Natural killer cell (primary cell): ENCODE measurements around the gene DNAH12. TPM values are rescaled to one million over a fixed set of nuclear protein-coding genes. Genes with fewer than 3 reads are reported as not detected.
"Not testable (repeated sequence)": the region's sequence is repeated elsewhere in the genome, so short reads cannot be mapped to it uniquely, and the experiment has no call there.

Experiments used
- ATAC-seq, 3 donors: fragments of 150-1000 bp in 2 of 3; fragments of 200-7000 bp in 1 of 3; cut with Tn5 transposase; 1 replicate in 1 of 3; 2 replicates in 2 of 3; pipeline ENCODE4 v1.10.0; 2021; ENCODE audit warnings: mild to moderate bottlenecking in 2 of 3, moderate library complexity in 2 of 3
- DNase-seq, 2 donors: peaks; one replicate each; pipeline versions ENCODE4 v3.0.0 to v3.0.0-alpha.2; 2013 to 2021; ENCODE audit warnings: mixed read lengths in 1 of 2
- H3K27ac ChIP-seq: one replicate; pipeline ENCODE4 v1.5.1; 2013; ENCODE audit warnings: mild to moderate bottlenecking, low read length
- H3K27me3 ChIP-seq: one replicate; pipeline ENCODE4 v1.6.1; 2013; ENCODE audit warnings: low read length; ENCODE audit not compliant: control insufficient read depth, insufficient read depth
- H3K36me3 ChIP-seq: one replicate; pipeline ENCODE4 v1.6.1; 2013; ENCODE audit warnings: low read length; ENCODE audit not compliant: control insufficient read depth, insufficient read depth
- H3K4me1 ChIP-seq: one replicate; pipeline ENCODE4 v1.6.1; 2013; ENCODE audit warnings: low read length; ENCODE audit not compliant: control insufficient read depth, insufficient read depth
- H3K4me3 ChIP-seq: one replicate; pipeline ENCODE4 v1.5.1; 2013; ENCODE audit warnings: low read length
- H3K9me3 ChIP-seq: one replicate; pipeline ENCODE4 v1.6.1; 2013; ENCODE audit warnings: low read length; ENCODE audit not compliant: control insufficient read depth, insufficient read depth
- H3K27ac Mint-ChIP-seq, 2 donors: one replicate each; pipeline ENCODE4 v1.8.0; 2022; ENCODE audit warnings: mild to moderate bottlenecking in 2 of 2, mixed read lengths in 2 of 2, moderate library complexity in 1 of 2
- H3K27me3 Mint-ChIP-seq, 2 donors: one replicate each; pipeline ENCODE4 v1.8.0; 2022; ENCODE audit warnings: low read depth in 2 of 2, mixed read lengths in 2 of 2
- H3K36me3 Mint-ChIP-seq: one replicate; pipeline ENCODE4 v1.8.0; 2022; ENCODE audit warnings: mixed read lengths
- H3K4me1 Mint-ChIP-seq, 2 donors: one replicate each; pipeline ENCODE4 v1.8.0; 2022; ENCODE audit warnings: mixed read lengths in 2 of 2
- H3K4me3 Mint-ChIP-seq: one replicate; pipeline ENCODE4 v1.8.0; 2022; ENCODE audit warnings: mild to moderate bottlenecking, moderate library complexity, mixed read lengths
- H3K9me3 Mint-ChIP-seq, 2 donors: one replicate each; pipeline ENCODE4 v1.8.0; 2022; ENCODE audit warnings: mixed read lengths in 2 of 2
- CTCF ChIP-seq: fragments of 200-600 bp; IDR thresholded peaks from one replicate; pipeline ENCODE4 v1.8.0; 2022; ENCODE audit warnings: antibody characterized with exemption
- WGBS: methylation state at CpG from one replicate; pipeline ENCODE4 v1.1.7; 2013; ENCODE audit warnings: missing lambda C conversion rate; ENCODE audit not compliant: insufficient coverage; 5-methylcytosine and 5-hydroxymethylcytosine counted together
- intact Hi-C: fragments of 100-400 bp; cut with micrococcal nuclease; formaldehyde crosslinking; loops from one replicate; pipeline ENCODE4 v1.14.2; 2022
- total RNA-seq, 4 donors: library from RNA; stranded (reverse); fragments of 120-200 nt in 1 of 4; gene quantifications; one replicate each; pipeline versions ENCODE4 v1.2.3 to v1.2.4, GENCODE V29; 2013 to 2022

DNAH12 gene
- total RNA-seq, 3 donors from 2014 or later (not counting 1 experiment from before 2014, with no cell fraction given), result 0.11 to 0.30 (median 0.21) TPM

DNA sequence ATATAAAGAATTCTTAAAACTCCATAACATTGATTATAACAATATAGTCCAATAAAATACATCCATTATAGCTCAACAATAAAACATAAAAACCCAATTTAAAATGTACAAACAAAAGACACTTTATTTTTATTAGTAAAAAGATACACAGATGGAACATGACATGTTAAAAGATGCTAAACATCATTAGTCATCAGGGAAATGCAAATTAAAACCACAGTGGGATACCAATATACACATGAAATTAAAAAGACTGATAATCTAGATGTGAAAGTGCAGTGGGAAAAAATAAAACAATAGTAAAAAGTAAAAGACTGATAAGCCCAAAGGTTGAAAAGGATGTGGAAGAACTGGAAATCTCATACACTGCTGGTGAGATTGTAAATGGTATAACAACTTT lies 46.2 kb downstream of the DNAH12 start:
- no peaks in the 10 kb centered on the region for H3K36me3 Mint-ChIP-seq
- intact Hi-C loops, result no loop called here
- Histone ChIP-seq H3K27me3 (no peaks in the 10 kb centered on the region), H3K9me3 (no peaks in the 10 kb centered on the region), H3K4me3 (no peak overlapping the region), H3K4me1 (no peaks in the 10 kb centered on the region), H3K27ac (no peak overlapping the region), H3K36me3 (no peaks in the 10 kb centered on the region)
- ATAC-seq (no peak), DNase-seq (no peak)
- no peaks in the 10 kb centered on the region for H3K4me1 Mint-ChIP-seq
- no peaks in the 10 kb centered on the region for H3K9me3 Mint-ChIP-seq
- peaks cover 3 to 13% of the 10 kb centered on the region in 2 donors for H3K27me3 Mint-ChIP-seq
- H3K27ac Mint-ChIP-seq, result no peak overlapping the region
- no peak for TF ChIP-seq CTCF
- no peak overlapping the region for H3K4me3 Mint-ChIP-seq

- Mint-ChIP-seq H3K27me3 (peaks cover 0 to 18% of the 10 kb centered on the region in 2 donors), H3K4me3 (no peak overlapping the region), H3K4me1 (no peaks in the 10 kb centered on the region), H3K9me3 (peaks cover 0 to 3% of the 10 kb centered on the region in 2 donors), H3K27ac (no peak overlapping the region), H3K36me3 (peaks cover 3% of the 10 kb centered on the region)
- Histone ChIP-seq H3K27me3 (no peaks in the 10 kb centered on the region), H3K27ac (no peak overlapping the region), H3K9me3 (no peaks in the 10 kb centered on the region), H3K4me1 (no peaks in the 10 kb centered on the region), H3K4me3 (no peak overlapping the region), H3K36me3 (no peaks in the 10 kb centered on the region)
- TF ChIP-seq CTCF, result no peak
- DNase-seq (no peak), ATAC-seq (no peak)
- intact Hi-C loops, result no loop called here
- 88% methylated on average over 1 of the region's 1 CpG for WGBS
These were observed 59.6 kb downstream of the DNAH12 start for GRCh38 chr3:57484563-57484962.

- H3K4me1 Mint-ChIP-seq, intact Hi-C loops, H3K27ac ChIP-seq, H3K9me3 ChIP-seq, DNase-seq, H3K36me3 Mint-ChIP-seq, H3K36me3 ChIP-seq, H3K4me3 ChIP-seq, H3K27ac Mint-ChIP-seq, H3K9me3 Mint-ChIP-seq, H3K27me3 ChIP-seq, H3K4me3 Mint-ChIP-seq, H3K4me1 ChIP-seq, ATAC-seq: not testable (repeated sequence)
- peaks cover 2 to 14% of the 10 kb centered on the region in 2 donors for H3K27me3 Mint-ChIP-seq
- 96% methylated on average over 13 of the region's 13 CpGs for WGBS
These were observed 67.0 kb downstream of the DNAH12 start for GRCh38 chr3:57477193-57477592.

DNA sequence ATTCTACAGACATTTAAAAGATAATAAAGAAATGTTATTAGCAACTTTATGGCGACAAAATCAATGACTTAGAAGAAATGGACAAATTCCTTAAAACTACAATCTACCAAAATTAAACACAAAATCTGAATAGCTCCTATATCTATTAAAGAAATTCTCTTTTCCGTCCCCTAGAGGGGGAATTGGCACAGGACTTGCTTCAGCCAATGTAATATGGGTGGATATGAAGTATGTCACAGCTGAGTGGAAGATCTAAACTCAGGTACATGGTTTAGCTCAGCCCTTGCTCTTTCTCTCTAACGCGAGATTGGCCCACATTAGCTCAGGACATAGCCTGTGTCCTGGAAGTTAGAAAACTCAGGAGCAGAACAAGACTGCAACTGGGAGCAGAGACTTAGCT lies 79.3 kb downstream of the DNAH12 start:
- Histone ChIP-seq H3K4me3 (no peak overlapping the region), H3K36me3 (no peaks in the 10 kb centered on the region), H3K27ac (no peak overlapping the region), H3K4me1 (no peaks in the 10 kb centered on the region), H3K9me3 (no peaks in the 10 kb centered on the region), H3K27me3 (peaks cover 2% of the 10 kb centered on the region)
- no peak for TF ChIP-seq CTCF
- H3K27ac Mint-ChIP-seq, result no peak overlapping the region
- no peak overlapping the region for H3K4me3 Mint-ChIP-seq
- H3K27me3 Mint-ChIP-seq, result peaks cover 0 to 12% of the 10 kb centered on the region in 2 donors
- WGBS, result 96% methylated on average over 3 of the region's 4 CpGs
- H3K4me1 Mint-ChIP-seq, result no peaks in the 10 kb centered on the region
- intact Hi-C loops, result no loop called here
- ATAC-seq (no peak), DNase-seq (no peak)
- H3K9me3 Mint-ChIP-seq, result no peaks in the 10 kb centered on the region
- H3K36me3 Mint-ChIP-seq, result no peaks in the 10 kb centered on the region
